WTC11 (cell line): ENCODE data around the gene PPAN. TPM values are rescaled to one million over a fixed set of nuclear protein-coding genes. Genes with fewer than 3 reads are reported as not detected.

Experiments
- ATAC-seq: fragments of 200-7000 bp; cut with Tn5 transposase; 2 replicates; pipeline ENCODE4 v1.10.0; 2021; ENCODE audit warnings: mild to moderate bottlenecking, moderate library complexity
- CTCF ChIA-PET: fragments of 300-600 bp; sonication (Branson Sonifier 250); formaldehyde crosslinking; loops from one replicate; lab custom pipeline; 2021; ENCODE audit warnings: antibody characterized with exemption; lab: Charles Lee
- POLR2A ChIA-PET: fragments of 350-600 bp; sonication (Branson Sonifier 250); formaldehyde crosslinking; loops from one replicate; lab custom pipeline; 2021; ENCODE audit warnings: antibody characterized with exemption; lab: Charles Lee
- DNase-seq: peaks from one replicate; pipeline ENCODE4 v3.0.0; 2021; ENCODE audit warnings: low spot score
- H3K27ac Mint-ChIP-seq: 2 replicates; pipeline ENCODE4 v1.8.0; 2021; ENCODE audit warnings: mixed read lengths
- H3K27me3 Mint-ChIP-seq: 2 replicates; pipeline ENCODE4 v1.8.0; 2021; ENCODE audit warnings: low read depth, mild to moderate bottlenecking, moderate library complexity, mixed read lengths
- H3K36me3 Mint-ChIP-seq: 2 replicates; pipeline ENCODE4 v1.8.0; 2021; ENCODE audit warnings: mixed read lengths
- H3K4me1 Mint-ChIP-seq: 2 replicates; pipeline ENCODE4 v1.8.0; 2022; ENCODE audit warnings: mixed read lengths
- H3K4me3 Mint-ChIP-seq: 2 replicates; pipeline ENCODE4 v1.8.0; 2021; ENCODE audit warnings: mild to moderate bottlenecking, moderate library complexity, mixed read lengths
- H3K9me3 Mint-ChIP-seq: 2 replicates; pipeline ENCODE4 v1.8.0; 2021; ENCODE audit warnings: mixed read lengths
- CBFB ChIP-seq: sonication (generic); formaldehyde crosslinking; IDR thresholded peaks from 2 replicates; pipeline ENCODE4 v1.8.1; 2022; ENCODE audit warnings: mild to moderate bottlenecking, low read depth, missing genetic modification reagents
- CREM ChIP-seq: sonication (generic); formaldehyde crosslinking; IDR thresholded peaks from 2 replicates; pipeline ENCODE4 v1.8.1; 2022; ENCODE audit warnings: mild to moderate bottlenecking, missing genetic modification reagents, moderate library complexity
- FOXJ3 ChIP-seq: sonication (generic); formaldehyde crosslinking; IDR thresholded peaks from 2 replicates; pipeline ENCODE4 v1.9.0; 2021; ENCODE audit warnings: missing genetic modification reagents, mild to moderate bottlenecking, borderline replicate concordance
- FOXK1 ChIP-seq: sonication (generic); formaldehyde crosslinking; IDR thresholded peaks from 2 replicates; pipeline ENCODE4 v1.8.0; 2022; ENCODE audit warnings: mild to moderate bottlenecking, moderate library complexity, missing genetic modification reagents
- MAX ChIP-seq: sonication (generic); formaldehyde crosslinking; IDR thresholded peaks from 2 replicates; pipeline ENCODE4 v1.8.0; 2022; ENCODE audit warnings: mild to moderate bottlenecking, missing genetic modification reagents
- NFE2L1 ChIP-seq: sonication (generic); formaldehyde crosslinking; IDR thresholded peaks from 2 replicates; pipeline ENCODE4 v1.8.1; 2023; ENCODE audit warnings: missing genetic modification reagents
- NR1H2 ChIP-seq: sonication (generic); formaldehyde crosslinking; IDR thresholded peaks from 2 replicates; pipeline ENCODE4 v1.9.0; 2021; ENCODE audit warnings: mild to moderate bottlenecking, moderate library complexity, missing genetic modification reagents
- PREB ChIP-seq: sonication (generic); formaldehyde crosslinking; IDR thresholded peaks from 2 replicates; pipeline ENCODE4 v1.8.1; 2022; ENCODE audit warnings: mild to moderate bottlenecking, missing genetic modification reagents, moderate library complexity, borderline replicate concordance
- SP1 ChIP-seq: sonication (generic); formaldehyde crosslinking; conservative IDR thresholded peaks from 2 replicates; pipeline ENCODE4 v1.8.1; 2022; ENCODE audit warnings: missing genetic modification reagents
- TP53 ChIP-seq: sonication (generic); formaldehyde crosslinking; IDR thresholded peaks from 2 replicates; pipeline ENCODE4 v1.8.1; 2023; ENCODE audit warnings: mild to moderate bottlenecking, missing genetic modification reagents
- USF1 ChIP-seq: sonication (generic); formaldehyde crosslinking; IDR thresholded peaks from 2 replicates; pipeline ENCODE4 v1.8.0; 2022; ENCODE audit warnings: mild to moderate bottlenecking, missing genetic modification reagents
- ZBTB43 ChIP-seq: sonication (generic); formaldehyde crosslinking; IDR thresholded peaks from 2 replicates; pipeline ENCODE4 v1.8.1; 2023; ENCODE audit warnings: mild to moderate bottlenecking, missing genetic modification reagents
- ZNF425 ChIP-seq: fragments of 250-450 bp; sonication (Bioruptor Pico); conservative IDR thresholded peaks from 2 replicates; pipeline ENCODE4 v1.9.0; 2021; ENCODE audit warnings: mild to moderate bottlenecking
- ZNF532 ChIP-seq: fragments of 250-450 bp; sonication (Bioruptor Pico); IDR thresholded peaks from 2 replicates; pipeline ENCODE4 v1.9.0; 2021; ENCODE audit warnings: mild to moderate bottlenecking, borderline replicate concordance
- ZNF671 ChIP-seq: fragments of 250-450 bp; sonication (Bioruptor Pico); IDR thresholded peaks from 2 replicates; pipeline ENCODE4 v1.8.0; 2021; ENCODE audit warnings: mild to moderate bottlenecking
- total RNA-seq: library from RNA; stranded (reverse); gene quantifications from 3 replicates; pipeline ENCODE4 v1.2.3, GENCODE V29; 2021
- TF ChIP-seq, protein P1 (sequence below): fragments of 250-450 bp; sonication (Bioruptor Pico); IDR thresholded peaks from 2 replicates; pipeline ENCODE4 v2.1.2; 2022; ENCODE audit warnings: mild to moderate bottlenecking, moderate library complexity
- TF ChIP-seq, protein P2 (sequence below): sonication (generic); formaldehyde crosslinking; IDR thresholded peaks from 2 replicates; pipeline ENCODE4 v1.8.1; 2023; ENCODE audit warnings: mild to moderate bottlenecking, missing genetic modification reagents, moderate library complexity
- TF ChIP-seq, protein P3 (sequence below): sonication (generic); formaldehyde crosslinking; IDR thresholded peaks from 2 replicates; pipeline ENCODE4 v1.8.1; 2023; ENCODE audit warnings: mild to moderate bottlenecking, missing genetic modification reagents
- TF ChIP-seq, protein P4 (sequence below): sonication (generic); formaldehyde crosslinking; IDR thresholded peaks from 2 replicates; pipeline ENCODE4 v1.8.1; 2023; ENCODE audit warnings: mild to moderate bottlenecking, moderate library complexity, missing genetic modification reagents

Gene PPAN
- total RNA-seq, 1 experiment from 2014 or later = 83.7 TPM

DNA sequence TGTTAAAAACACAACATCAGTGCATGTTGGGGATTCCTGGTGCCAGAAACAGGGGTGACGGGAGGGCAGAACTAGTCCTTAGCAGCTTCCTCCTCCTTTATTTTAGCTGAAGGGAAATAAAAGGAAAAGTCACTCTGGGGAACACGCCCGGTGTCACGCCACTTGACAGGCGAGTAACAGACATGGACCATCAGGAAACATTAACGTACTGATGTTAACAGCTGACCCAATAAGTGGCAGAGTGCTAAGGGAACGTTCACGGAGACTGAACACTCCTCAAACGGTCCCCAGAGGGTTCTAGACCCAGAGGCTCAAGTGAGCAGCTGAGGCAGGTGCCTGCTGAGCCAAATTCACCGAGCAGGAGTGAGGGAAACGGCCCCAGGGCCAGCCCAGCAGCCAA is 27.4 kb downstream of the PPAN start (continued):
- TF ChIP-seq USF1 (CRISPR knock-in tag) (no peak), ZNF532 (CRISPR knock-in tag) (no peak), TP53 (CRISPR knock-in tag) (no peak), FOXK1 (CRISPR knock-in tag) (no peak)
- TF ChIP-seq, protein P1, sequence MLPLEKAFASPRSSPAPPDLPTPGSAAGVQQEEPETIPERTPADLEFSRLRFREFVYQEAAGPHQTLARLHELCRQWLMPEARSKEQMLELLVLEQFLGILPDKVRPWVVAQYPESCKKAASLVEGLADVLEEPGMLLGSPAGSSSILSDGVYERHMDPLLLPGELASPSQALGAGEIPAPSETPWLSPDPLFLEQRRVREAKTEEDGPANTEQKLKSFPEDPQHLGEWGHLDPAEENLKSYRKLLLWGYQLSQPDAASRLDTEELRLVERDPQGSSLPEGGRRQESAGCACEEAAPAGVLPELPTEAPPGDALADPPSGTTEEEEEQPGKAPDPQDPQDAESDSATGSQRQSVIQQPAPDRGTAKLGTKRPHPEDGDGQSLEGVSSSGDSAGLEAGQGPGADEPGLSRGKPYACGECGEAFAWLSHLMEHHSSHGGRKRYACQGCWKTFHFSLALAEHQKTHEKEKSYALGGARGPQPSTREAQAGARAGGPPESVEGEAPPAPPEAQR (CRISPR knock-in tag) = no peak
- TF ChIP-seq, protein P2, sequence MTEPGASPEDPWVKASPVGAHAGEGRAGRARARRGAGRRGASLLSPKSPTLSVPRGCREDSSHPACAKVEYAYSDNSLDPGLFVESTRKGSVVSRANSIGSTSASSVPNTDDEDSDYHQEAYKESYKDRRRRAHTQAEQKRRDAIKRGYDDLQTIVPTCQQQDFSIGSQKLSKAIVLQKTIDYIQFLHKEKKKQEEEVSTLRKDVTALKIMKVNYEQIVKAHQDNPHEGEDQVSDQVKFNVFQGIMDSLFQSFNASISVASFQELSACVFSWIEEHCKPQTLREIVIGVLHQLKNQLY = no peak

- POLR2A ChIA-PET = no interaction called here
- no peaks in the 10 kb centered on the region for H3K27me3 Mint-ChIP-seq
- DNase-seq (no peak), ATAC-seq (no peak)
- no peak overlapping the region for H3K27ac Mint-ChIP-seq
- peaks cover 40% of the 10 kb centered on the region for H3K36me3 Mint-ChIP-seq
- CTCF ChIA-PET = no interaction called here
- no peaks in the 10 kb centered on the region for H3K4me1 Mint-ChIP-seq
- H3K9me3 Mint-ChIP-seq = no peaks in the 10 kb centered on the region
- no peak overlapping the region for H3K4me3 Mint-ChIP-seq
- TF ChIP-seq, protein P3, sequence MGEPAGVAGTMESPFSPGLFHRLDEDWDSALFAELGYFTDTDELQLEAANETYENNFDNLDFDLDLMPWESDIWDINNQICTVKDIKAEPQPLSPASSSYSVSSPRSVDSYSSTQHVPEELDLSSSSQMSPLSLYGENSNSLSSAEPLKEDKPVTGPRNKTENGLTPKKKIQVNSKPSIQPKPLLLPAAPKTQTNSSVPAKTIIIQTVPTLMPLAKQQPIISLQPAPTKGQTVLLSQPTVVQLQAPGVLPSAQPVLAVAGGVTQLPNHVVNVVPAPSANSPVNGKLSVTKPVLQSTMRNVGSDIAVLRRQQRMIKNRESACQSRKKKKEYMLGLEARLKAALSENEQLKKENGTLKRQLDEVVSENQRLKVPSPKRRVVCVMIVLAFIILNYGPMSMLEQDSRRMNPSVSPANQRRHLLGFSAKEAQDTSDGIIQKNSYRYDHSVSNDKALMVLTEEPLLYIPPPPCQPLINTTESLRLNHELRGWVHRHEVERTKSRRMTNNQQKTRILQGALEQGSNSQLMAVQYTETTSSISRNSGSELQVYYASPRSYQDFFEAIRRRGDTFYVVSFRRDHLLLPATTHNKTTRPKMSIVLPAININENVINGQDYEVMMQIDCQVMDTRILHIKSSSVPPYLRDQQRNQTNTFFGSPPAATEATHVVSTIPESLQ (CRISPR knock-in tag) = no peak
- TF ChIP-seq ZNF671 (CRISPR knock-in tag) = no peak
- TF ChIP-seq, protein P4, sequence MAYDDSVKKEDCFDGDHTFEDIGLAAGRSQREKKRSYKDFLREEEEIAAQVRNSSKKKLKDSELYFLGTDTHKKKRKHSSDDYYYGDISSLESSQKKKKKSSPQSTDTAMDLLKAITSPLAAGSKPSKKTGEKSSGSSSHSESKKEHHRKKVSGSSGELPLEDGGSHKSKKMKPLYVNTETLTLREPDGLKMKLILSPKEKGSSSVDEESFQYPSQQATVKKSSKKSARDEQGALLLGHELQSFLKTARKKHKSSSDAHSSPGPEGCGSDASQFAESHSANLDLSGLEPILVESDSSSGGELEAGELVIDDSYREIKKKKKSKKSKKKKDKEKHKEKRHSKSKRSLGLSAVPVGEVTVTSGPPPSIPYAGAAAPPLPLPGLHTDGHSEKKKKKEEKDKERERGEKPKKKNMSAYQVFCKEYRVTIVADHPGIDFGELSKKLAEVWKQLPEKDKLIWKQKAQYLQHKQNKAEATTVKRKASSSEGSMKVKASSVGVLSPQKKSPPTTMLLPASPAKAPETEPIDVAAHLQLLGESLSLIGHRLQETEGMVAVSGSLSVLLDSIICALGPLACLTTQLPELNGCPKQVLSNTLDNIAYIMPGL (CRISPR knock-in tag) = no peak
- no peak for TF ChIP-seq NFE2L1 (CRISPR knock-in tag)
- no peak for TF ChIP-seq CBFB
- no peak for TF ChIP-seq USF1 (CRISPR knock-in tag)
- TF ChIP-seq ZBTB43 = no peak
- no peak for TF ChIP-seq NR1H2 (CRISPR knock-in tag)
- TF ChIP-seq FOXJ3 (CRISPR knock-in tag) = no peak
- no peak for TF ChIP-seq SP1
- no peak for TF ChIP-seq CREM (CRISPR knock-in tag)
- no peak for TF ChIP-seq PREB
- TF ChIP-seq MAX (CRISPR knock-in tag) = no peak
- TF ChIP-seq ZNF425 = no peak
These were observed 27.9 kb downstream of the PPAN start for GRCh38 chr19:10134040-10134439.
